ENCODE data around the gene FLNC. TPM values are rescaled to one million over a fixed set of nuclear protein-coding genes. Genes with fewer than 3 reads are reported as not detected.
A peak's percentile ranks its signal among the peaks of the same experiment; 100 is the strongest.

Gene FLNC
- total RNA-seq, 1 donor from 2014 or later, result 839 TPM

GRCh38 chr7:128855559-128855958 is 25.4 kb downstream of the FLNC start:
- H3K36me3 ChIP-seq, result peaks cover 66% of the 10 kb centered on the region
- H3K4me3 ChIP-seq, result no peak overlapping the region
- peaks cover 34% of the 10 kb centered on the region for H3K4me1 ChIP-seq
- intact Hi-C loops (cut with micrococcal nuclease), result no loop called here
- no peaks in the 10 kb centered on the region for H3K9me3 ChIP-seq (replicated peaks)
- DNase-seq, result no peak
- peak overlapping the region; percentile 4 for H3K27ac ChIP-seq (replicated peaks)
- no peaks in the 10 kb centered on the region for H3K27me3 ChIP-seq (ENCODE audit: low read depth)
- no peak for TF ChIP-seq CTCF (IDR thresholded peaks at IDR 0.05; ENCODE audit: borderline replicate concordance)

GRCh38 chr7:128856001-128856718 is 26.0 kb downstream of the FLNC start:
- Histone ChIP-seq H3K27ac (replicated peaks) (peak overlapping the region; percentile 30), H3K27me3 (ENCODE audit: low read depth) (no peaks in the 10 kb centered on the region), H3K36me3 (peaks cover 60% of the 10 kb centered on the region), H3K4me1 (peaks cover 39% of the 10 kb centered on the region), H3K4me3 (no peak overlapping the region), H3K9me3 (replicated peaks) (no peaks in the 10 kb centered on the region)
- DNase-seq, result no peak
- intact Hi-C loops (cut with micrococcal nuclease), result no loop called here
- TF ChIP-seq CTCF (IDR thresholded peaks at IDR 0.05; ENCODE audit: borderline replicate concordance), result no peak

- peak overlapping the region; percentile 83 for H3K27ac ChIP-seq (replicated peaks)
- intact Hi-C loops (cut with micrococcal nuclease), result no loop called here
- peak; percentile 62 for DNase-seq
- H3K27me3 ChIP-seq (ENCODE audit: low read depth), result no peaks in the 10 kb centered on the region
- peaks cover 36% of the 10 kb centered on the region for H3K36me3 ChIP-seq
- TF ChIP-seq CTCF (IDR thresholded peaks at IDR 0.05; ENCODE audit: borderline replicate concordance), result no peak
- H3K4me3 ChIP-seq, result no peak overlapping the region
- H3K4me1 ChIP-seq, result peaks cover 55% of the 10 kb centered on the region
- no peaks in the 10 kb centered on the region for H3K9me3 ChIP-seq (replicated peaks)
Observed at GRCh38 chr7:128858380-128859231, 28.4 kb downstream of the FLNC start.

- Histone ChIP-seq H3K36me3 (peaks cover 27% of the 10 kb centered on the region), H3K4me3 (peak overlapping the region; percentile 11), H3K27me3 (ENCODE audit: low read depth) (no peaks in the 10 kb centered on the region), H3K27ac (replicated peaks) (peak overlapping the region; percentile 83), H3K9me3 (replicated peaks) (no peaks in the 10 kb centered on the region), H3K4me1 (peaks cover 62% of the 10 kb centered on the region)
- DNase-seq, result peak; percentile 60
- TF ChIP-seq CTCF (IDR thresholded peaks at IDR 0.05; ENCODE audit: borderline replicate concordance), result no peak
- intact Hi-C loops (cut with micrococcal nuclease), result no loop called here
Observed at GRCh38 chr7:128859232-128860157, 29.3 kb downstream of the FLNC start.
